OCI-LY1 (cell line): ENCODE results near the gene MAGI2.

Experiments
- CTCF ChIP-seq: fragments of 200-600 bp; sonication (generic), shearing (Covaris generic); IDR thresholded peaks from 2 replicates; pipeline ENCODE4 v1.5.1; 2017; ENCODE audit warnings: mild to moderate bottlenecking, antibody characterized with exemption, low read length, moderate library complexity, mixed read lengths
- EZH2 ChIP-seq: fragments of 200-600 bp; sonication (generic), shearing (Covaris generic); IDR thresholded peaks from 2 replicates; pipeline ENCODE4 v1.8.0; 2017; ENCODE audit warnings: borderline replicate concordance, mixed run types, mild to moderate bottlenecking, antibody characterized with exemption, low read length, moderate library complexity, mixed read lengths

- TF ChIP-seq CTCF (no peak), EZH2 (no peak)
Measured at GRCh38 chr7:78901566-78901965, 551.9 kb downstream of the MAGI2 start.
